Left forelimb (tissue), 1 donor: ENCODE measurements around the gene UNK.
"Not testable (repeated sequence)": the region's sequence is repeated elsewhere in the genome, so short reads cannot be mapped to it uniquely, and the experiment has no call there.

Experiments used
- DNase-seq: peaks from one replicate; pipeline ENCODE4 v3.0.0-alpha.2; 2018; ENCODE audit warnings: low spot score

UNK gene

GRCh38 chr17:75773808-75774470 lies 10.7 kb upstream of the UNK start:
- DNase-seq = no peak

- DNase-seq = no peak
Observed at GRCh38 chr17:75774471-75774990, 10.1 kb upstream of the UNK start.

- no peak for DNase-seq
Observed at GRCh38 chr17:75774991-75775668, 9.5 kb upstream of the UNK start.

- no peak for DNase-seq
Observed at GRCh38 chr17:75776386-75777295, 8.0 kb upstream of the UNK start.

- DNase-seq = no peak
Observed at GRCh38 chr17:75777296-75777922, 7.2 kb upstream of the UNK start.

GRCh38 chr17:75778066-75778860 lies 6.3 kb upstream of the UNK start:
- not testable (repeated sequence) for DNase-seq

GRCh38 chr17:75778861-75779249 lies 5.8 kb upstream of the UNK start:
- no peak for DNase-seq

- peak; percentile 98 for DNase-seq
Observed at GRCh38 chr17:75779250-75779986, 5.2 kb upstream of the UNK start.

GRCh38 chr17:75779987-75780889 lies 4.4 kb upstream of the UNK start:
- DNase-seq = no peak

- no peak for DNase-seq
Observed at GRCh38 chr17:75783069-75783783, 1.4 kb upstream of the UNK start.

GRCh38 chr17:75783803-75784472 lies 668 bp upstream of the UNK start:
- no peak for DNase-seq

GRCh38 chr17:75785016-75785890 lies 647 bp downstream of the UNK start:
- DNase-seq = peak; percentile 97

GRCh38 chr17:75791254-75791653 lies 6.6 kb downstream of the UNK start:
- no peak for DNase-seq

GRCh38 chr17:75793460-75793859 lies 8.9 kb downstream of the UNK start:
- DNase-seq = no peak

GRCh38 chr17:75795820-75796607 lies 11.4 kb downstream of the UNK start:
- DNase-seq = no peak

- DNase-seq = no peak
Observed at GRCh38 chr17:75799402-75799801, 14.8 kb downstream of the UNK start.
